AG04450 (cell line): ENCODE measurements around the gene CARMIL1. TPM values are rescaled to one million over a fixed set of nuclear protein-coding genes. Genes with fewer than 3 reads are reported as not detected.

ENCODE experiments used
- CTCF ChIA-PET: fragments of 300-600, 350-600 bp; formaldehyde crosslinking; extraction: SDS; loops from one replicate; lab custom pipeline; 2022; ENCODE audit warnings: antibody characterized with exemption, inconsistent platforms; lab: Charles Lee
- POLR2A ChIA-PET: fragments of 350-600 bp; formaldehyde crosslinking; extraction: SDS; loops from one replicate; lab custom pipeline; 2021; ENCODE audit warnings: antibody characterized with exemption, inconsistent platforms; lab: Yijun Ruan, JAX
- DNase-seq: peaks from one replicate; pipeline ENCODE4 v3.0.0-alpha.2; 2011; ENCODE audit warnings: low read depth, low spot score
- H3K27ac ChIP-seq: one replicate; pipeline ENCODE4 v1.5.1; 2012; ENCODE audit warnings: low read depth, low read length, control low read depth
- H3K27me3 ChIP-seq: one replicate; pipeline ENCODE4 v1.6.0; 2012; ENCODE audit warnings: low read length; ENCODE audit not compliant: control insufficient read depth, insufficient read depth
- H3K4me3 ChIP-seq: 2 replicates; pipeline ENCODE4 v1.5.1; 2011; ENCODE audit warnings: mild to moderate bottlenecking, low read depth, low read length, control low read depth
- H3K9me3 ChIP-seq: 2 replicates; pipeline ENCODE4 v1.5.1; 2012; ENCODE audit warnings: low read length; ENCODE audit not compliant: control insufficient read depth, insufficient read depth
- polyA plus RNA-seq: library from polyadenylated mRNA; depleted of rRNA; stranded (reverse); fragments of >200 nt; gene quantifications from 2 replicates; pipeline ENCODE4 v1.2.3, GENCODE V29; 2011
- TF ChIP-seq, protein P1 (sequence below): IDR thresholded peaks from 2 replicates; pipeline ENCODE4 v1.5.1; 2011; ENCODE audit warnings: low read depth, low read length, control low read depth, inconsistent platforms

CARMIL1 gene
- polyA plus RNA-seq, 1 experiment, result 0.55 TPM

GRCh38 chr6:25602674-25602982 lies 323.5 kb downstream of the CARMIL1 start:
- no peaks in the 10 kb centered on the region for H3K27me3 ChIP-seq
- ChIA-PET CTCF (interaction anchor here (0.5 to 3.7 kb wide), 7 partner anchors 9 to 380 kb away, joined by 3 to 24 read pairs (median 5); partner anchors contain the start of gene CARMIL1), POLR2A (no interaction called here)
- no peaks in the 10 kb centered on the region for H3K9me3 ChIP-seq
- no peak overlapping the region for H3K4me3 ChIP-seq
- no peak for DNase-seq
- TF ChIP-seq, protein P1, sequence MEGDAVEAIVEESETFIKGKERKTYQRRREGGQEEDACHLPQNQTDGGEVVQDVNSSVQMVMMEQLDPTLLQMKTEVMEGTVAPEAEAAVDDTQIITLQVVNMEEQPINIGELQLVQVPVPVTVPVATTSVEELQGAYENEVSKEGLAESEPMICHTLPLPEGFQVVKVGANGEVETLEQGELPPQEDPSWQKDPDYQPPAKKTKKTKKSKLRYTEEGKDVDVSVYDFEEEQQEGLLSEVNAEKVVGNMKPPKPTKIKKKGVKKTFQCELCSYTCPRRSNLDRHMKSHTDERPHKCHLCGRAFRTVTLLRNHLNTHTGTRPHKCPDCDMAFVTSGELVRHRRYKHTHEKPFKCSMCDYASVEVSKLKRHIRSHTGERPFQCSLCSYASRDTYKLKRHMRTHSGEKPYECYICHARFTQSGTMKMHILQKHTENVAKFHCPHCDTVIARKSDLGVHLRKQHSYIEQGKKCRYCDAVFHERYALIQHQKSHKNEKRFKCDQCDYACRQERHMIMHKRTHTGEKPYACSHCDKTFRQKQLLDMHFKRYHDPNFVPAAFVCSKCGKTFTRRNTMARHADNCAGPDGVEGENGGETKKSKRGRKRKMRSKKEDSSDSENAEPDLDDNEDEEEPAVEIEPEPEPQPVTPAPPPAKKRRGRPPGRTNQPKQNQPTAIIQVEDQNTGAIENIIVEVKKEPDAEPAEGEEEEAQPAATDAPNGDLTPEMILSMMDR, result no peak
- no peak overlapping the region for H3K27ac ChIP-seq

GRCh38 chr6:25603251-25603650 lies 324.1 kb downstream of the CARMIL1 start:
- POLR2A ChIA-PET, result no interaction called here
- no peak for DNase-seq
- TF ChIP-seq, protein P1, result no peak
- Histone ChIP-seq H3K4me3 (no peak overlapping the region), H3K27ac (no peak overlapping the region), H3K9me3 (no peaks in the 10 kb centered on the region), H3K27me3 (no peaks in the 10 kb centered on the region)
- CTCF ChIA-PET, result interaction anchor here (2.0 to 3.7 kb wide), 2 partner anchors 337 to 380 kb away, joined by 10 to 24 read pairs; no protein-coding TSS in a partner anchor

- ChIA-PET POLR2A (no interaction called here), CTCF (interaction anchor here (1.6 to 1.8 kb wide), 2 partner anchors 340 to 383 kb away, joined by 5 to 6 read pairs; no protein-coding TSS in a partner anchor)
- Histone ChIP-seq H3K9me3 (no peaks in the 10 kb centered on the region), H3K27ac (no peak overlapping the region), H3K27me3 (no peaks in the 10 kb centered on the region), H3K4me3 (no peak overlapping the region)
- DNase-seq, result no peak
- TF ChIP-seq, protein P1, result no peak
Observed at GRCh38 chr6:25606151-25606550, 327.0 kb downstream of the CARMIL1 start.

- TF ChIP-seq, protein P1, result no peak
- Histone ChIP-seq H3K27ac (no peak overlapping the region), H3K27me3 (no peaks in the 10 kb centered on the region), H3K4me3 (no peak overlapping the region), H3K9me3 (no peaks in the 10 kb centered on the region)
- POLR2A ChIA-PET, result no interaction called here
- CTCF ChIA-PET, result interaction anchor here (1.1 kb wide), 1 partner anchor 343 kb away, joined by 5 read pairs; no protein-coding TSS in a partner anchor
- no peak for DNase-seq
Observed at GRCh38 chr6:25608558-25609174, 329.5 kb downstream of the CARMIL1 start.

- no peak for DNase-seq
- no peak overlapping the region for H3K4me3 ChIP-seq
- no peaks in the 10 kb centered on the region for H3K27me3 ChIP-seq
- CTCF ChIA-PET, result no interaction called here
- H3K9me3 ChIP-seq, result no peaks in the 10 kb centered on the region
- no peak overlapping the region for H3K27ac ChIP-seq
- TF ChIP-seq, protein P1, result no peak
- POLR2A ChIA-PET, result no interaction called here
Observed at GRCh38 chr6:25612666-25613065, 333.5 kb downstream of the CARMIL1 start.
